ENCODE data around the gene FYCO1.
"Not testable (repeated sequence)": the region's sequence is repeated elsewhere in the genome, so short reads cannot be mapped to it uniquely, and the experiment has no call there.

Gene FYCO1
- long read RNA-seq, full-length matches to known transcripts = 7 of 23 reads
- long read RNA-seq, partial matches to known transcripts = 4 of 23 reads
- long read RNA-seq, other reads (novel, unspliced or antisense) = 12 of 23 reads

- TF ChIP-seq CTCF (IDR thresholded peaks at IDR 0.05; ENCODE audit: insufficient read depth, low read length) (no peak), REST (IDR thresholded peaks at IDR 0.05; ENCODE audit: insufficient replicate concordance, low read depth) (peak; percentile 43), SPI1 (IDR thresholded peaks at IDR 0.05; ENCODE audit: borderline replicate concordance, low read depth) (no peak; the same call in 1 of the 2 replicates), POLR2AphosphoS5 (IDR thresholded peaks at IDR 0.05; ENCODE audit: low read depth) (peak; percentile 66; the same call in 1 of the 2 replicates), GABPA (IDR thresholded peaks at IDR 0.05; ENCODE audit: low read depth) (0 out of 2 replicates have a peak, but pooled peaks have one; percentile 12)
- no peaks in the 10 kb centered on the region for H3K27me3 ChIP-seq (ENCODE audit: insufficient read depth, poor library complexity, severe bottlenecking)
- H3K4me3 ChIP-seq (replicated peaks; ENCODE audit: insufficient read depth, low read length) = peak within 1 kb of the TSS; percentile 88
- H3K27ac ChIP-seq (replicated peaks) = peak within 1 kb of the TSS; percentile 90
- DNase-seq (ENCODE audit: low read depth in 1 of 2, low spot score in 1 of 2) = peak; percentile 84 to 93
Measured at GRCh38 chr3:45995236-45996192, at the start of gene FYCO1. FYCO1 (minus strand) TSS chr3:45995824; CDS start chr3:45984910, 10,914 bp downstream.

GRCh38 chr3:46038916-46039315 lies 43.3 kb upstream of the FYCO1 start:
- Histone ChIP-seq H3K27me3 (ENCODE audit: insufficient read depth, poor library complexity, severe bottlenecking) (no peaks in the 10 kb centered on the region), H3K27ac (replicated peaks) (no peak overlapping the region), H3K4me3 (replicated peaks; ENCODE audit: insufficient read depth, low read length) (no peak overlapping the region)
- TF ChIP-seq CTCF (IDR thresholded peaks at IDR 0.05; ENCODE audit: insufficient read depth, low read length) (no peak), SPI1 (IDR thresholded peaks at IDR 0.05; ENCODE audit: borderline replicate concordance, low read depth) (no peak), REST (IDR thresholded peaks at IDR 0.05; ENCODE audit: insufficient replicate concordance, low read depth) (no peak), POLR2AphosphoS5 (IDR thresholded peaks at IDR 0.05; ENCODE audit: low read depth) (no peak), GABPA (IDR thresholded peaks at IDR 0.05; ENCODE audit: low read depth) (no peak)
- no peak for DNase-seq (ENCODE audit: low read depth in 1 of 2, low spot score in 1 of 2)

- H3K27ac ChIP-seq (replicated peaks); DNase-seq (ENCODE audit: low read depth in 1 of 2, low spot score in 1 of 2); H3K27me3 ChIP-seq (ENCODE audit: insufficient read depth, poor library complexity, severe bottlenecking); H3K4me3 ChIP-seq (replicated peaks; ENCODE audit: insufficient read depth, low read length): not testable (repeated sequence)
Measured at GRCh38 chr3:46038071-46038470, 42.4 kb upstream of the FYCO1 start.

GRCh38 chr3:46036191-46036590 lies 40.6 kb upstream of the FYCO1 start:
- no peak for DNase-seq (ENCODE audit: low read depth in 1 of 2, low spot score in 1 of 2)
- Histone ChIP-seq H3K27me3 (ENCODE audit: insufficient read depth, poor library complexity, severe bottlenecking) (no peaks in the 10 kb centered on the region), H3K4me3 (replicated peaks; ENCODE audit: insufficient read depth, low read length) (no peak overlapping the region), H3K27ac (replicated peaks) (no peak overlapping the region)
- TF ChIP-seq POLR2AphosphoS5 (IDR thresholded peaks at IDR 0.05; ENCODE audit: low read depth) (no peak), GABPA (IDR thresholded peaks at IDR 0.05; ENCODE audit: low read depth) (no peak), REST (IDR thresholded peaks at IDR 0.05; ENCODE audit: insufficient replicate concordance, low read depth) (no peak), CTCF (IDR thresholded peaks at IDR 0.05; ENCODE audit: insufficient read depth, low read length) (no peak), SPI1 (IDR thresholded peaks at IDR 0.05; ENCODE audit: borderline replicate concordance, low read depth) (no peak)

Measured in HL-60 (cell line).